ENCODE data around the gene SEC24D. TPM values are rescaled to one million over a fixed set of nuclear protein-coding genes. Genes with fewer than 3 reads are reported as not detected.

SEC24D gene
- total and polyA plus RNA-seq, 12 donors: 6.1 to 24.4 (median 12.1) TPM

DNA sequence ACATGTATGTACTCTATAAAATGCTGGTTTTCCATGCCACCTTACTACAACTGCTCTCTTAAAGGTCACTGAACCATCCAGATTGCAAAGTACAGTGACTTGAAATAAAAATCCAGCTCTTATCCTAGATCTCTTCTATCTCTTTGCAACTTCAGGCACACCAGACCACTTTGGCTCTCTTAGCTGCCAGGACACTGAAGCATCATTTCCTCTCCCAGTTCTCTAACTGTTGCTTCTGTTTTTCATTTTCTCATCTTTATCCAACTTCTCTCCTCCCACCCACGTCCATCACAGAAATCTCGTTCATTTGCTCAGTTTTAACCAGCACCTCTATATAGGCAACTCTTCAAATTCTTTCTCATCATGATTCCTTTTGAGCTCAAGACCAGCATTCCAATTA is 76.4 kb downstream of the SEC24D start:
- WGBS, 2 donors: 70 to 80% methylated on average over 2 of the region's 2 CpGs
- Histone ChIP-seq H3K27ac (peak overlapping the region in 9 of 10 donors; percentile 8 to 77 (median 64)), H3K27me3 (no peaks in the 10 kb centered on the region), H3K9me3 (no peaks in the 10 kb centered on the region), H3K4me3 (no peak overlapping the region), H3K36me3 (peaks cover 0 to 85% (median 6%) of the 10 kb centered on the region in 9 donors), H3K4me1 (peaks cover 5 to 98% (median 90%) of the 10 kb centered on the region in 9 donors)
- TF ChIP-seq, protein P1, sequence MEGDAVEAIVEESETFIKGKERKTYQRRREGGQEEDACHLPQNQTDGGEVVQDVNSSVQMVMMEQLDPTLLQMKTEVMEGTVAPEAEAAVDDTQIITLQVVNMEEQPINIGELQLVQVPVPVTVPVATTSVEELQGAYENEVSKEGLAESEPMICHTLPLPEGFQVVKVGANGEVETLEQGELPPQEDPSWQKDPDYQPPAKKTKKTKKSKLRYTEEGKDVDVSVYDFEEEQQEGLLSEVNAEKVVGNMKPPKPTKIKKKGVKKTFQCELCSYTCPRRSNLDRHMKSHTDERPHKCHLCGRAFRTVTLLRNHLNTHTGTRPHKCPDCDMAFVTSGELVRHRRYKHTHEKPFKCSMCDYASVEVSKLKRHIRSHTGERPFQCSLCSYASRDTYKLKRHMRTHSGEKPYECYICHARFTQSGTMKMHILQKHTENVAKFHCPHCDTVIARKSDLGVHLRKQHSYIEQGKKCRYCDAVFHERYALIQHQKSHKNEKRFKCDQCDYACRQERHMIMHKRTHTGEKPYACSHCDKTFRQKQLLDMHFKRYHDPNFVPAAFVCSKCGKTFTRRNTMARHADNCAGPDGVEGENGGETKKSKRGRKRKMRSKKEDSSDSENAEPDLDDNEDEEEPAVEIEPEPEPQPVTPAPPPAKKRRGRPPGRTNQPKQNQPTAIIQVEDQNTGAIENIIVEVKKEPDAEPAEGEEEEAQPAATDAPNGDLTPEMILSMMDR (IDR thresholded peaks at IDR 0.05): no peak
- intact Hi-C loops (cut with DNase I): loop anchor here in 1 of 10 donors (10.0 kb wide), 1 partner anchor 275 kb away; no protein-coding TSS in a partner anchor
- ATAC-seq: peak in 2 of 8 donors; percentile 20 to 29
- DNase-seq: no peak

- Histone ChIP-seq H3K27ac (peak overlapping the region in 9 of 10 donors; percentile 40 to 77 (median 65)), H3K36me3 (peaks cover 0 to 85% (median 0%) of the 10 kb centered on the region in 9 donors), H3K4me1 (peaks cover 8 to 99% (median 93%) of the 10 kb centered on the region in 9 donors), H3K4me3 (no peak overlapping the region), H3K27me3 (no peaks in the 10 kb centered on the region), H3K9me3 (no peaks in the 10 kb centered on the region)
- TF ChIP-seq, protein P1 (IDR thresholded peaks at IDR 0.05): no peak
- ATAC-seq: peak in 5 of 8 donors; percentile 24 to 47 (median 30)
- DNase-seq: no peak
- WGBS, 2 donors: 36 to 38% methylated on average over 5 of the region's 5 CpGs
- intact Hi-C loops (cut with DNase I): loop anchor here in 1 of 10 donors (10.0 kb wide), 1 partner anchor 277 kb away; no protein-coding TSS in a partner anchor
Measured at GRCh38 chr4:118758293-118758692, 77.6 kb downstream of the SEC24D start.

GRCh38 chr4:118757761-118758251 is 78.1 kb downstream of the SEC24D start:
- Histone ChIP-seq H3K4me1 (peaks cover 5 to 99% (median 93%) of the 10 kb centered on the region in 9 donors), H3K4me3 (no peak overlapping the region), H3K36me3 (peaks cover 0 to 85% (median 0%) of the 10 kb centered on the region in 9 donors), H3K27ac (peak overlapping the region in 9 of 10 donors; percentile 40 to 77 (median 65)), H3K27me3 (no peaks in the 10 kb centered on the region), H3K9me3 (no peaks in the 10 kb centered on the region)
- TF ChIP-seq, protein P1 (IDR thresholded peaks at IDR 0.05): no peak
- 49 to 58% methylated on average over 2 of the region's 2 CpGs for WGBS, 2 donors
- DNase-seq (no peak), ATAC-seq (peak in 7 of 8 donors; percentile 33 to 78 (median 62))
- intact Hi-C loops (cut with DNase I): loop anchor here in 1 of 10 donors (10.0 kb wide), 1 partner anchor 277 kb away; no protein-coding TSS in a partner anchor

DNA sequence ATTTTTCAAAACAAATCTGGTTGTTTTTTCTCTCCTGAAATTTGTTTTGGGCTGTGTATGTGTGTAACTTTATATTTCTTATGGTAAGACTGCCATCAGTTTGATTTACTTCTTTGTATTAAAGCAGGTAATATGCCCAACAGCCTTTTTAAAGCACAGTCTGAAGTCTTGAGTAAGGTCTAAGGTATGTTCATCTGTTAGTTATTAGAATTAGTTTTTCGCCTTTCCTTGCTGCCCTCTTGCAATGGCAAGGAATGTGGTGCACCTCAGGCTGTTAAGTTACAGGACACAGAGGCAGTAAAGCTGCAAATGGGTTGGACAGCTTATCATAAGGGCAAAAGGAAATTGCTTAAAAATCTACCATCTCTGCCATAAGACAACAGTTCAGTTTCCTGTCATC is 79.0 kb downstream of the SEC24D start:
- peaks cover 5 to 99% (median 90%) of the 10 kb centered on the region in 9 donors for H3K4me1 ChIP-seq
- no peaks in the 10 kb centered on the region for H3K9me3 ChIP-seq
- intact Hi-C loops (cut with DNase I): loop anchor here in 1 of 10 donors (10.0 kb wide), 1 partner anchor 278 kb away; no protein-coding TSS in a partner anchor
- no peak overlapping the region for H3K4me3 ChIP-seq
- peaks cover 0 to 85% (median 4%) of the 10 kb centered on the region in 9 donors for H3K36me3 ChIP-seq
- ATAC-seq: no peak
- TF ChIP-seq, protein P1 (IDR thresholded peaks at IDR 0.05): no peak
- 96 to 100% methylated on average over 1 of the region's 1 CpG for WGBS, 2 donors
- DNase-seq: no peak
- peak overlapping the region; percentile 10 to 77 (median 64) for H3K27ac ChIP-seq
- no peaks in the 10 kb centered on the region for H3K27me3 ChIP-seq
